ENCODE results near the gene NOPCHAP1. TPM values are rescaled to one million over a fixed set of nuclear protein-coding genes. Genes with fewer than 3 reads are reported as not detected.

NOPCHAP1 gene
- total and polyA plus RNA-seq, 7 donors, result 6.2 to 10.5 (median 9.0) TPM

DNA sequence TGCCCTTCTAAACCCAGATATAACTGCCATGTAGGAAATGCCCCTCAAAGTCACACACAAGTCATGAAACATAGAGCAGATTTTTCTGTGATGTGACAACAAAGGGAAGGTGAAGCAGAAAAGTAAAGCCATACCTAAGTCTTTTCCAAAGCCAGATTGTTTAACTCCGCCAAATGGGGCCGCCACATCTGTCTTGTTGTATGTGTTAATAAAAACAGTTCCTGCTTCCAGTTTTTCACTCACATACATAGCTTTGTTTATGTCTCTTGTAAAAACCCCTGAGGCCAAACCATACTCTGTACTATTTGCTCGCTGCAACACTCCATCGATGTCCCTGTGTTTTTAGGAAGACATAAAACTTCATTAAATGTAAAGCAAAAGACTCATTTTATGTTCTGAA is 40.3 kb downstream of the NOPCHAP1 start:
- 89 to 95% (median 94%) methylated on average over 4 of the region's 4 CpGs for WGBS, 3 donors
- Histone ChIP-seq H3K27me3 (ENCODE audit: insufficient read depth in 3 of 3, low read length in 2 of 3) (no peaks in the 10 kb centered on the region), H3K27ac (no peak overlapping the region), H3K9me3 (no peaks in the 10 kb centered on the region), H3K36me3 (ENCODE audit: insufficient read depth in 1 of 2, low read depth in 1 of 2) (peaks cover 0 to 4% of the 10 kb centered on the region in 2 donors), H3K4me3 (no peak overlapping the region), H3K4me1 (peaks cover 9% of the 10 kb centered on the region)
- intact Hi-C loops (cut with DNase I), result no loop called here
- TF ChIP-seq CTCF (IDR thresholded peaks at IDR 0.05), result no peak
- DNase-seq, result no peak
- no peak for ATAC-seq

GRCh38 chr12:105030820-105031807 is 45.0 kb downstream of the NOPCHAP1 start:
- no peak overlapping the region for H3K27ac ChIP-seq
- ATAC-seq, result no peak
- no peak for TF ChIP-seq CTCF (IDR thresholded peaks at IDR 0.05)
- H3K4me3 ChIP-seq, result no peak overlapping the region
- peaks cover 0 to 4% of the 10 kb centered on the region in 2 donors for H3K36me3 ChIP-seq (ENCODE audit: insufficient read depth in 1 of 2, low read depth in 1 of 2)
- H3K4me1 ChIP-seq, result no peaks in the 10 kb centered on the region
- intact Hi-C loops (cut with DNase I), result no loop called here
- H3K9me3 ChIP-seq, result no peaks in the 10 kb centered on the region
- no peaks in the 10 kb centered on the region for H3K27me3 ChIP-seq (ENCODE audit: insufficient read depth in 3 of 3, low read length in 2 of 3)
- 85 to 91% (median 89%) methylated on average over 9 of the region's 9 CpGs for WGBS, 3 donors
- DNase-seq, result no peak

DNA sequence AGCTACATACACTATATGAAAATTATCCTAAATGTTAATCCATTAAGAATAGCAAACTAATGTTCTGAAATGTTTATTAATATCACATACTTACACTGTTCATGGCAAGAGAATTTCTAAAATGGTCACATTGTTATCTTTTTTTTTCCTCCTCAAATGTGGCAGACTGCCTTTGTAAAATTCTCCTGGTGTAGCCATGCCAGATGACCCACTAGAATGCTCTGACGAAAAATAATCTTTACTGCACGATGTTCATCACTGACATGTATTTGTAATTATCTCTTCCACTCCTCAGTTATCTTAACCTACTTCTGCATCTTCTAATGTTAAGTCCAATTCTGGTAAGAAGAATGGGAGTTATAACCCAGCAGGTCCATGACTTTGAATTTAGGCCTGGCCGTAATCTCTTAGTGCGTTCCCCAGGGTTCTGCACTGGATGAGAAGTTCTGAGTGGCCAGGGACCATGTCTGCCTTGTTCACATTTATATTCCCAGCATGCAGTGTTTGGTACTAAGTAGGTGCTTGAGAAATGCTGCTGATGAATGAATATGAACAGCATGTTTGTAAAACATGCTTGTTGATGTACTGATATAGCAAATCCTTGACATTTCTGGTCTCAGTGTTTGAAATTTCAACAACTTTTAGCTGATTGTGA is 46.7 kb downstream of the NOPCHAP1 start:
- Histone ChIP-seq H3K9me3 (no peaks in the 10 kb centered on the region), H3K27me3 (ENCODE audit: insufficient read depth in 3 of 3, low read length in 2 of 3) (no peaks in the 10 kb centered on the region), H3K27ac (no peak overlapping the region), H3K4me1 (no peaks in the 10 kb centered on the region), H3K36me3 (ENCODE audit: insufficient read depth in 1 of 2, low read depth in 1 of 2) (peaks cover 0 to 4% of the 10 kb centered on the region in 2 donors), H3K4me3 (no peak overlapping the region)
- no peak for ATAC-seq
- no peak for TF ChIP-seq CTCF (IDR thresholded peaks at IDR 0.05)
- 92 to 98% (median 95%) methylated on average over 4 of the region's 4 CpGs for WGBS, 3 donors
- intact Hi-C loops (cut with DNase I), result no loop called here
- no peak for DNase-seq

DNA sequence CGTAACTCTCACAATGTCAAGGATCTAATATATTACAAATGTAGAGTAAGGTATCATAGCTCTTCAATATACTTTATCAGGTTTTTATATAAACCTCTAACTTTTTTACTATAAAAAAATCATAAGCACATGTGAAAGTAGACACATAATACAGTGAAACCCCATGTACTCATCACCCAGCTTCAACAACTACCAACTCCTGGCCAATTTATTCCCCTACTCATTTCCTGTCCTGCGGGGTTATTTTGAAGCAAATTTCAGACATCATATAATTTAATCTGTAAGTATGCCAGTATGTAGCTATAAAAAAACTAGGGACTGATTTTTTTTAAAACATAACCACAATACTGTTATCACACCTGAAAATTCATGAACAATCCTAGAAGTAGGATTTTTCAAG is 47.7 kb downstream of the NOPCHAP1 start:
- WGBS, 3 donors, result 83% methylated on average over 2 of the region's 2 CpGs
- intact Hi-C loops (cut with DNase I), result no loop called here
- Histone ChIP-seq H3K4me3 (no peak overlapping the region), H3K27ac (no peak overlapping the region), H3K36me3 (ENCODE audit: insufficient read depth in 1 of 2, low read depth in 1 of 2) (peaks cover 0 to 4% of the 10 kb centered on the region in 2 donors), H3K4me1 (no peaks in the 10 kb centered on the region), H3K9me3 (no peaks in the 10 kb centered on the region), H3K27me3 (ENCODE audit: insufficient read depth in 3 of 3, low read length in 2 of 3) (no peaks in the 10 kb centered on the region)
- TF ChIP-seq CTCF (IDR thresholded peaks at IDR 0.05), result no peak
- ATAC-seq (no peak), DNase-seq (no peak)

Other genes with a start within 250 kb of the NOPCHAP1 start
- gene SLC41A2, start 28.0 kb upstream of the NOPCHAP1 start, total RNA-seq, result 1 to 10 TPM in 1 of 4 donors, under 1 TPM in 3; 0.62 to 2.3 (median 0.78) TPM
- under 1 TPM; 0.17 to 0.30 (median 0.22) TPM for gene SLC41A2, start 28.0 kb upstream of the NOPCHAP1 start, polyA plus RNA-seq
- gene ALDH1L2, start 98.1 kb downstream of the NOPCHAP1 start, total RNA-seq, result 1 to 10 TPM in 3 of 4 donors, under 1 TPM in 1; 0.93 to 3.1 (median 1.2) TPM
- under 1 TPM; 0.14 to 0.73 (median 0.31) TPM for gene ALDH1L2, start 98.1 kb downstream of the NOPCHAP1 start, polyA plus RNA-seq
- gene WASHC4, start 121.4 kb downstream of the NOPCHAP1 start, total RNA-seq, result 10 to 100 TPM; 21.8 to 32.6 (median 28.0) TPM
- gene WASHC4, start 121.4 kb downstream of the NOPCHAP1 start, polyA plus RNA-seq, result 10 to 100 TPM in 2 of 3 donors, 1 to 10 TPM in 1; 9.0 to 20.6 (median 13.7) TPM
- 10 to 100 TPM in 3 of 4 donors, 1 to 10 TPM in 1; 9.7 to 14.8 (median 11.6) TPM for gene APPL2, start 249.9 kb downstream of the NOPCHAP1 start, total RNA-seq
- 10 to 100 TPM in 1 of 3 donors, 1 to 10 TPM in 2; 7.3 to 14.2 (median 9.0) TPM for gene APPL2, start 249.9 kb downstream of the NOPCHAP1 start, polyA plus RNA-seq

All from psoas muscle (tissue), 8 donors.